Mammary epithelial cell (primary cell): ENCODE measurements around the gene SORCS3.

Source experiments
- EZH2 ChIP-seq: IDR thresholded peaks from 2 replicates; pipeline ENCODE4 v1.6.1; 2012; ENCODE audit warnings: low read length, inconsistent platforms, borderline replicate concordance
- TF ChIP-seq, protein P1 (sequence below), 2 donors: IDR thresholded peaks in 1 of 2; conservative IDR thresholded peaks in 1 of 2; 2 replicates each; pipeline ENCODE4 v1.5.1; 2011 to 2012; ENCODE audit warnings: inconsistent platforms in 2 of 2, low read length in 2 of 2, mild to moderate bottlenecking in 2 of 2, control low read depth in 1 of 2, low read depth in 1 of 2; ENCODE audit not compliant: insufficient read depth in 1 of 2; ENCODE audit errors: extremely low read depth in 1 of 2

DNA sequence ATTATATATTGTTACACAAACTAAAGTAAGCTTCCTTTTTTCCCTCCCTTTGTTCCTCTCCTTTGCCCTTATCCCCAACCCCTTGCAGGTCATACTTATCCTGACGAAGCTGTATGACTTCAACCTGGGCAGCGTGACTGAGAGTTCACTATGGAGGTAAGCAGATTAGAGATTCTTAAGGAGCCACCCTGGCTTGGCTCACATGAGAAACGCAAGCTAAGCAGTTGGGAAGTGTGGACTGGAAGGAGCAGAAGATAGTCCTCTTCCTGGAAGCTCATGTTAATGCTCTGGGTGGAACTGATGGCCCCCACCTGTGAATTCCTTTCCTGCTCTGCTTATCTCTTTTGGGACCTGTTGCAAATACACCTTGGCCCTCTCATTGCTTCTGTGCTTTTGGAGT is 201.6 kb downstream of the SORCS3 start:
- TF ChIP-seq, protein P1, sequence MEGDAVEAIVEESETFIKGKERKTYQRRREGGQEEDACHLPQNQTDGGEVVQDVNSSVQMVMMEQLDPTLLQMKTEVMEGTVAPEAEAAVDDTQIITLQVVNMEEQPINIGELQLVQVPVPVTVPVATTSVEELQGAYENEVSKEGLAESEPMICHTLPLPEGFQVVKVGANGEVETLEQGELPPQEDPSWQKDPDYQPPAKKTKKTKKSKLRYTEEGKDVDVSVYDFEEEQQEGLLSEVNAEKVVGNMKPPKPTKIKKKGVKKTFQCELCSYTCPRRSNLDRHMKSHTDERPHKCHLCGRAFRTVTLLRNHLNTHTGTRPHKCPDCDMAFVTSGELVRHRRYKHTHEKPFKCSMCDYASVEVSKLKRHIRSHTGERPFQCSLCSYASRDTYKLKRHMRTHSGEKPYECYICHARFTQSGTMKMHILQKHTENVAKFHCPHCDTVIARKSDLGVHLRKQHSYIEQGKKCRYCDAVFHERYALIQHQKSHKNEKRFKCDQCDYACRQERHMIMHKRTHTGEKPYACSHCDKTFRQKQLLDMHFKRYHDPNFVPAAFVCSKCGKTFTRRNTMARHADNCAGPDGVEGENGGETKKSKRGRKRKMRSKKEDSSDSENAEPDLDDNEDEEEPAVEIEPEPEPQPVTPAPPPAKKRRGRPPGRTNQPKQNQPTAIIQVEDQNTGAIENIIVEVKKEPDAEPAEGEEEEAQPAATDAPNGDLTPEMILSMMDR (conservative IDR thresholded peaks at IDR 0.05 in 1 of 2, IDR thresholded peaks at IDR 0.05 in 1 of 2; ENCODE audit: extremely low read depth in 1 of 2, insufficient read depth in 1 of 2, low read depth in 1 of 2, low read length in 2 of 2) = no peak
- TF ChIP-seq EZH2 = no peak
